Mucosa of descending colon (tissue), 3 donors: Measurements from ENCODE around the gene NIT1. TPM values are rescaled to one million over a fixed set of nuclear protein-coding genes. Genes with fewer than 3 reads are reported as not detected.

Experiments
- ATAC-seq: fragments of 200-7000 bp; cut with Tn5 transposase; one replicate; pipeline ENCODE4 v1.9.1; 2020; ENCODE audit warnings: mild to moderate bottlenecking, moderate library complexity
- DNase-seq, 3 donors: peaks; one replicate each; pipeline ENCODE4 v3.0.0-alpha.2; 2020
- H3K36me3 ChIP-seq: fragments of 200-600 bp; one replicate; pipeline ENCODE4 v1.8.0; 2021; ENCODE audit warnings: low read depth, mild to moderate bottlenecking
- H3K4me1 ChIP-seq: fragments of 200-600 bp; one replicate; pipeline ENCODE4 v1.8.0; 2021; ENCODE audit warnings: low read depth, mild to moderate bottlenecking
- H3K4me3 ChIP-seq: fragments of 200-600 bp; one replicate; pipeline ENCODE4 v1.8.0; 2021; ENCODE audit warnings: mild to moderate bottlenecking
- H3K9me3 ChIP-seq: fragments of 200-600 bp; one replicate; pipeline ENCODE4 v1.8.0; 2021; ENCODE audit warnings: mild to moderate bottlenecking
- CTCF ChIP-seq: fragments of 200-600 bp; IDR thresholded peaks from one replicate; pipeline ENCODE4 v1.8.0; 2022; ENCODE audit warnings: antibody characterized with exemption, mild to moderate bottlenecking
- intact Hi-C, 2 donors: fragments of 100-400 bp; cut with DNase I in 1 of 2; cut with micrococcal nuclease in 1 of 2; formaldehyde crosslinking; loops; one replicate each; pipeline versions ENCODE4 v1.11.0 to v1.11.1; 2022; cut with DNase I, micrococcal nuclease
- total RNA-seq, 3 donors: library from RNA; stranded (reverse); fragmentation: NEBNext Ultra II Directional in 2 of 3; extraction: Animal tissue kit (Norgen Biotek cat#: 25700) in 2 of 3; gene quantifications; one replicate each; pipeline versions ENCODE4 v1.2.1 to v1.2.4, GENCODE V29; 2021 to 2023
- donor health status: DM: no; HTN: no; CAD: no; lungs with moderate emphysema.
- donor health status: DM: no; HTN: no; CAD: no.
- donor health status: DM: no; HTN: yes; CAD: no.

Gene NIT1
- total RNA-seq, 3 donors from 2014 or later, result 56.7 to 79.7 (median 62.8) TPM

DNA sequence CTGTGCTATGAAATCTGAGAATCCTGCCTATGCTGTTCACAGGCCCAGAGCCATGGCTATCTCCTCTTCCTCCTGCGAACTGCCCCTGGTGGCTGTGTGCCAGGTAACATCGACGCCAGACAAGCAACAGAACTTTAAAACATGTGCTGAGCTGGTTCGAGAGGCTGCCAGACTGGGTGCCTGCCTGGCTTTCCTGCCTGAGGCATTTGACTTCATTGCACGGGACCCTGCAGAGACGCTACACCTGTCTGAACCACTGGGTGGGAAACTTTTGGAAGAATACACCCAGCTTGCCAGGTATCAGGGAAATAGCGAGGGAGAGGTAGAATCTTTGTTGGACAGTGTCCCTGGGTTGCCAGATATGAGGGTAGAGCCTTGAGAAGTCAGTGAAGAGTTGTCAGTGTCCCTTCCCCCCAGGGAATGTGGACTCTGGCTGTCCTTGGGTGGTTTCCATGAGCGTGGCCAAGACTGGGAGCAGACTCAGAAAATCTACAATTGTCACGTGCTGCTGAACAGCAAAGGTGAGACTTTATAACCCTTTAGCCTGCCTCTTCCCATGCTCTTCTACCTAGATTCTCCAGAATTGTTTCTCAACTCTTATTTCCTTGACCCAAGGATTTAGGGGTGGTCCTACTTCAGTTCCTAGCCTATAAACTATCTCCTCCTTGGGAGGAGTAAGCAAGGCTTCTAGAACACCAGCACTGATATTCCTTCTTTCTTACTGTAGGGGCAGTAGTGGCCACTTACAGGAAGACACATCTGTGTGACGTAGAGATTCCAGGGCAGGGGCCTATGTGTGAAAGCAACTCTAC is 1.4 kb downstream of the NIT1 start:
- intact Hi-C loops, result no loop called here
- DNase-seq, result peak; percentile 47 to 65 (median 60)

DNA sequence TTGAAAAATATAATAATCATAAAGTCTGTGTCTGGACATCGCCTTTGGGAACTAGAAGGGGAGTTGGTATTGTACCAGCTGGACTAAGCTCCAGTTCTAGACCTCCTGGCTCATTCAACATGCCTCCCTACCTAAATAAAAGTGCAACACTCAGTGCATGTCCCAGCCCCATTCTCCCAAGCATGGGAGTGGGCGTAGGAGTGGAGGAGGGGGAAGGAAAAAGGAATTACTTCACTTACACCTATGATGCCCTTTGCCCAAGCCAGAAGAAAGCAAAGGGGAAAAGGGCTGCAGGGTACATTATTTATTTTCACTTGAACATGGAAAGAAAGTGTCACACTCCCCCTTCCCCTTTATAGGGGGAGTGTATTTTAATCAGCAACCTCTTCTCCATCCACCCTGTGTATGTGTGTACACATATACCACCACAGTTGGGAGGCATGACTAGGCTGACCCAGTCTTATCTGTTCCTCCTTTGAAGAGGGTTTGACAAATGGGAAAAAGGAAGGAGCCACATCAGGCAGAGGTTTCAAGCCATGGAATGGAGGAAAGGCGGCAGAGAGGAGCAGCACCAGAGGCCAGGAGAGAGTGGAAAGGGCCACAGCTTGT is 3.2 kb downstream of the NIT1 start:
- intact Hi-C loops, result no loop called here
- H3K4me3 ChIP-seq, result no peak overlapping the region
- TF ChIP-seq CTCF, result no peak
- DNase-seq (no peak), ATAC-seq (no peak)
- H3K36me3 ChIP-seq, result peaks cover 11% of the 10 kb centered on the region
- no peaks in the 10 kb centered on the region for H3K9me3 ChIP-seq
- H3K4me1 ChIP-seq, result peaks cover 30% of the 10 kb centered on the region

More for the DNA sequence above, 1.4 kb downstream of the NIT1 start:
- H3K4me3 ChIP-seq, result no peak overlapping the region
- no peaks in the 10 kb centered on the region for H3K9me3 ChIP-seq
- H3K4me1 ChIP-seq, result peaks cover 35% of the 10 kb centered on the region
- H3K36me3 ChIP-seq, result peaks cover 11% of the 10 kb centered on the region
- ATAC-seq, result peak; percentile 59
- no peak for TF ChIP-seq CTCF

DNA sequence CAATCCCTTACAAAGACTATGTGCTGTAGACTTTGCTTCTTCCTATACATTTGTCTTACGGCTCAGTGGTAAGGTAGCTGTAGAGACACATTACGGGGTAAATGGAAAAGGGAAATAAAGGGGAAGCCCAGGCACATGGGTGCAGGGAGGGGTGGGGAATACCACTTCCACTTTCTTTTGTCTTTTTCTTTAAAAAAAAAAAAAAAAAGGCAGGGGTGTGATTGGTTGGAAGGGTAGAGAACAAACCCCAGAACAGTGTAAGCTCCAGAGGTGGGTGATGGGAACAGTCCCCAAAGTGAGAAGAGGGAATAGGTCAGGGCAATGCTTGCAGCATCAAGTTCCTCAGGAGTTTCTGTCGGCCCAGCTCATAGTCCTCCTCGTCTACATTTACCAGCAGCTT is 3.9 kb downstream of the NIT1 start:
- DNase-seq (no peak), ATAC-seq (no peak)
- Histone ChIP-seq H3K4me1 (peaks cover 23% of the 10 kb centered on the region), H3K4me3 (no peak overlapping the region), H3K9me3 (no peaks in the 10 kb centered on the region), H3K36me3 (peaks cover 11% of the 10 kb centered on the region)
- intact Hi-C loops, result no loop called here
- TF ChIP-seq CTCF, result no peak

- Histone ChIP-seq H3K4me1 (peaks cover 18% of the 10 kb centered on the region), H3K36me3 (peaks cover 11% of the 10 kb centered on the region), H3K9me3 (no peaks in the 10 kb centered on the region), H3K4me3 (no peak overlapping the region)
- TF ChIP-seq CTCF, result no peak
- ATAC-seq, result no peak
- DNase-seq, result no peak
- intact Hi-C loops, result no loop called here
These were observed 5.1 kb downstream of the NIT1 start for GRCh38 chr1:161122967-161123366.

DNA sequence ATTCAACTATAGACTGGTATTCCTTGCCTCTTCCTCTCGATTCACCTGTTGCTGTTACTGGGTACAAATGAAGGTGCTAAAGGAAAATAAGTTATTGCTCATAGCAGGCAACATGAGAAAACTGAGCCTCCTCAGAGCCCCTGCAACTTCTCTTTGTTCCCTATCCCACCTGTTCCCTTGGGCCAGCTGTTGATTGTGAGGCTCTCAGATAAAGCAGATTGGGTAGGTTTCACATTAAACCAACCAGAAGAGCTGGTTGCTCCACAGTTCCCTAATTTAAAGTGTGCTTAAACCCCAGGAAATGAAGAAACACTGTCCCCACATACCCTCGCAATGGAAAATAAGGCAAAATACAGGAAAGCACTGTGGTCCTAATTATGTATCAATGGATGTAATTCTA is 9.7 kb downstream of the NIT1 start:
- Histone ChIP-seq H3K4me1 (peaks cover 3% of the 10 kb centered on the region), H3K36me3 (peaks cover 5% of the 10 kb centered on the region), H3K9me3 (no peaks in the 10 kb centered on the region), H3K4me3 (no peak overlapping the region)
- intact Hi-C loops, result no loop called here
- DNase-seq (no peak), ATAC-seq (no peak)
- no peak for TF ChIP-seq CTCF
